KOPT-K1 (cell line): ENCODE results near the gene CTDP1.
"Not testable (repeated sequence)": the region's sequence is repeated elsewhere in the genome, so short reads cannot be mapped to it uniquely, and the experiment has no call there.

Source experiments
- H3K27ac ChIP-seq: fragments of 200-600 bp; sonication (generic); 2 replicates; pipeline ENCODE4 v1.5.1; 2016; ENCODE audit warnings: antibody characterized with exemption, mild to moderate bottlenecking, low read depth, low read length; ENCODE audit not compliant: poor library complexity, severe bottlenecking
- H3K36me3 ChIP-seq: fragments of 200-600 bp; sonication (generic); 2 replicates; pipeline ENCODE4 v1.5.1; 2017; ENCODE audit warnings: antibody characterized with exemption, mild to moderate bottlenecking, low read length, moderate library complexity; ENCODE audit not compliant: insufficient read depth
- H3K9me3 ChIP-seq: fragments of 200-600 bp; sonication (generic); 2 replicates; pipeline ENCODE4 v1.5.1; 2017; ENCODE audit warnings: antibody characterized with exemption, low read length, mild to moderate bottlenecking; ENCODE audit not compliant: insufficient read depth, poor library complexity, severe bottlenecking

The CTDP1 gene

GRCh38 chr18:79685281-79685680 lies 5.7 kb downstream of the CTDP1 start:
- Histone ChIP-seq H3K27ac (no peak overlapping the region), H3K9me3 (no peaks in the 10 kb centered on the region), H3K36me3 (no peaks in the 10 kb centered on the region; the same call in 1 of the 2 replicates)

- H3K27ac ChIP-seq: no peak overlapping the region
- no peaks in the 10 kb centered on the region for H3K9me3 ChIP-seq
Measured at GRCh38 chr18:79685971-79686370, 6.4 kb downstream of the CTDP1 start.

GRCh38 chr18:79687806-79688205 lies 8.2 kb downstream of the CTDP1 start:
- Histone ChIP-seq H3K36me3 (no peaks in the 10 kb centered on the region; the same call in 1 of the 2 replicates), H3K9me3 (no peaks in the 10 kb centered on the region), H3K27ac (no peak overlapping the region)

More at GRCh38 chr18:79685971-79686370, 6.4 kb downstream of the CTDP1 start:
- H3K36me3 ChIP-seq: no peaks in the 10 kb centered on the region; the same call in 1 of the 2 replicates

GRCh38 chr18:79690071-79690470 lies 10.5 kb downstream of the CTDP1 start:
- peaks cover under 1% of the 10 kb centered on the region; the same call in 1 of the 2 replicates for H3K36me3 ChIP-seq
- no peak overlapping the region for H3K27ac ChIP-seq
- H3K9me3 ChIP-seq: no peaks in the 10 kb centered on the region

DNA sequence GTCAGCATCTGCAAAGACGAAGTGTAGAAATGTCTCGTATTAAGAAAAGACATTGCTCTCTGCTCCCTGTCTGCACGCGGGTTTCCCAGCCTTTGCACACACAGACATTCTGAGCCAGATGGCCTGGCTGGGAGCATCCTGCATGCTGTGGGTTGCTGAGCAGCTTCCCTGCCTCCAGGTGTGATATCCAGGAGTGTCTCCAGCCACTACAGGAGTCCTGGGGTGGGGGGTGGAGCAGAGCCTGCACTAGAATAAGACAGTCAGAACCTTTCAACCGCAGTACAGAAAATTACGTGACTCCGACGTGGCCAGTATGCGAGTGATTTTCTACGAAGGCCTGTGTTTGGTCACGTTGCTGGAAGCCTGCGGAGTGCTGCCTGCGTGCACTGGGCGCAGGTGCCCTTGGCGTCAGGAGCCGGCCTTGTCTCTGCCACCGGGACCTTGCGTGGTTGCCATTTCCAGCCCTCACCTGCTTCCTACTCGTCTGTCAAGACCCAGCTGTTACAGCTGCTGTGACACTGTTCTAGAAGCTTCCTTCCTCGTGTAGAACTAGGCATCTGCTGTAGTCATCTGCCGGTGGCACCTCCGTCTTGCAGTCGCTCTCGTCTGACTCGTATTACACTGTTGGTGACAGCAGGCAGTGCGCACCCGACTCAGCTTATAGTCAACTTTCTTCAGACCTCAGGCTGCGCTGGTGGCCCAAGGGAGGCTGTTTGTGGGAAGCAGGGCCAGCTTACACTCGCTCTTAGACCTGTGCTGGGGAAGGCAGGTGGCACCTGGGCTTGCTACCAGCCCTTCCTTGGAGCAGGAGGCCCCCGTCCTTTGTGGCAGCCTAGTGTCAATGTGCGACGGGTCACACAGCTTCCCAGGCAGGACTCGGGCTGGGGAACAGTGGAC lies 11.2 kb downstream of the CTDP1 start:
- Histone ChIP-seq H3K9me3 (no peaks in the 10 kb centered on the region), H3K36me3 (peaks cover 9% of the 10 kb centered on the region; the same call in 1 of the 2 replicates), H3K27ac (no peak overlapping the region)

- Histone ChIP-seq H3K36me3 (peaks cover 21% of the 10 kb centered on the region; the same call in 1 of the 2 replicates), H3K27ac (no peak overlapping the region), H3K9me3 (no peaks in the 10 kb centered on the region)
Measured at GRCh38 chr18:79692056-79692455, 12.5 kb downstream of the CTDP1 start.

DNA sequence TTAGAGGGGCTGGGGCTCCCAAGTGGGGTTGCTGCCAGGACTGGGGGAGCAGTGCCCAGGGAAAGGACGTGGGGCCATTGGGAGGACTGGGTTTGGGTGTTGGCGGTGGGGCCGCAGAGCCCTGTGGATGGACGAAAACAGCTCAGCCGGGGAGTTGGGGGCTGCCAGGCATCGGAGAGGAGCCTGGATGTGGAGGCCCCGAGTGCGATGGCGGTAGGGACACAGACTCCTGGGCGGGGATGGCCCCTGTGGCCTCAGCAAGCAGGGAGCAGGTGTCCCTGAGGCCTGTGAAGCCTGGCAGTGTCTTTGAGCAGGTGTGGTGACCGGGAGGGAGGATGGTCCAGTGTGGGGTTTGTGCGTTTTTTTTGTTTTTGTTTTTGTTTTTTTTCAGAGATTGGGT lies 13.3 kb downstream of the CTDP1 start:
- peaks cover 29% of the 10 kb centered on the region for H3K36me3 ChIP-seq

DNA sequence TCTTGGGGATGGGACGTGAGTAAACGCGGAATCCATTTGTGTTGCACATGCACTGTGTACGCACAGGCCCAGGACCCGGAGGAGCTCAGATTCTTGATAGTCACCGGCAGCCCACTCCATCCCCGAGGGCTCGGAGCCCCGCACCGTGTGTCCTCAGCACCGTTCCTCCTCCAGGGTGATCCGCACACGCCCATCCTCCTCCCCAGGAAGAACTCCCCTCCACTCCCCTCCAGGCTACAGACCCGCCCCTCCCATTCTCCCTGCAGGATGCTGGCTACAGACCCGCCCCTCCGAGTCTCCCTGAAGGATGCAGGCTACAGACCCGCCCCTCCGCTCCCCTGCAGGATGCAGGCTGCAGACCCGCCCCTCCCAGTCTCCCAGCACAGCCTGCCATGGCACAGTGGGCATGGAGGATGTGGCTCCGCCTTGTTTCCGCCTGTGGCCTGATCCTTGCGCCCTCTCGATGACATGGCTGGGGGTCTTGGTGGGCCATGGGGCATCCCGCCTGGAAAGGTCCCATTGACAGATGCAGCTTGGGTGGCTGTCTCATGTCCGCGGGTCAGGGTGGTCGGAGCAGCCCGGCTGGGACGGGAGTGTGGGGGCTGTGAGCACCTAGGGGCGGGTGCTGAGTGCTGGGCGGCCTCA lies 14.1 kb downstream of the CTDP1 start:
- no peak overlapping the region for H3K27ac ChIP-seq
- H3K9me3 ChIP-seq: no peaks in the 10 kb centered on the region
- peaks cover 37% of the 10 kb centered on the region for H3K36me3 ChIP-seq

More for the DNA sequence above, 13.3 kb downstream of the CTDP1 start:
- no peak overlapping the region for H3K27ac ChIP-seq
- no peaks in the 10 kb centered on the region for H3K9me3 ChIP-seq

- H3K27ac ChIP-seq, H3K9me3 ChIP-seq: not testable (repeated sequence)
- peaks cover 44% of the 10 kb centered on the region for H3K36me3 ChIP-seq
Measured at GRCh38 chr18:79694206-79694894, 14.7 kb downstream of the CTDP1 start.

- Histone ChIP-seq H3K36me3 (peaks cover 49% of the 10 kb centered on the region), H3K27ac (no peak overlapping the region), H3K9me3 (no peaks in the 10 kb centered on the region)
Measured at GRCh38 chr18:79694895-79695213, 15.3 kb downstream of the CTDP1 start.

GRCh38 chr18:79695269-79695668 lies 15.7 kb downstream of the CTDP1 start:
- Histone ChIP-seq H3K36me3 (peaks cover 53% of the 10 kb centered on the region), H3K9me3 (no peaks in the 10 kb centered on the region), H3K27ac (no peak overlapping the region)

- H3K27ac ChIP-seq: no peak overlapping the region
- no peaks in the 10 kb centered on the region for H3K9me3 ChIP-seq
- peaks cover 61% of the 10 kb centered on the region for H3K36me3 ChIP-seq
Measured at GRCh38 chr18:79695856-79696850, 16.6 kb downstream of the CTDP1 start.

GRCh38 chr18:79697178-79697577 lies 17.6 kb downstream of the CTDP1 start:
- H3K9me3 ChIP-seq: no peaks in the 10 kb centered on the region
- H3K36me3 ChIP-seq: peaks cover 69% of the 10 kb centered on the region
- H3K27ac ChIP-seq: no peak overlapping the region

DNA sequence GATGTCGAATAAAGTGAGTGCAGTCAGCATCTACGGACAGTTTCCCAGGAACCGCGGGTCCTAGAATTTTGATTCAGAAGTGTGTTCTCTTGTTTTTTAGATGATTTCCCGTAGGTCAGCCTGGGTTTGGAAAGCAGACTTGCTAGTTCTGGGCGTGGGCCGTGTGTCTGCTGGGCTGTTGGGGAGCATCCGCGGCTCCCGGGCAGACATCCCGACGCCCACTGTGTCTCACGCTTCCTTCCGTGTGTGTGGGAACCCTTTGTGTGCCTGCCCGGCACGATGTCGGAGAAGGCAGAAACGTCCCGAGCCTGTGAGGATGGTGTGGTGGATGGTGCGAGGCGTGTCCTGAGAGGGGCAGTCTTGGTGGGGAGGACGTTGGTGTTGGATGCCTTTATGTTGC lies 18.4 kb downstream of the CTDP1 start:
- no peaks in the 10 kb centered on the region for H3K9me3 ChIP-seq
- H3K36me3 ChIP-seq: peaks cover 75% of the 10 kb centered on the region
- H3K27ac ChIP-seq: no peak overlapping the region
